AG10803 (cell line): ENCODE measurements around the gene BTN3A1.
"Not testable (repeated sequence)": the region's sequence is repeated elsewhere in the genome, so short reads cannot be mapped to it uniquely, and the experiment has no call there.

Experiments
- DNase-seq: peaks from one replicate; pipeline ENCODE4 v3.0.0; 2010; ENCODE audit warnings: low read depth
- H3K4me3 ChIP-seq: 2 replicates; pipeline ENCODE4 v1.5.1; 2011; ENCODE audit warnings: mild to moderate bottlenecking, low read length, control low read depth
- TF ChIP-seq, protein P1 (sequence below): conservative IDR thresholded peaks from 2 replicates; pipeline ENCODE4 v1.5.1; 2011; ENCODE audit warnings: mild to moderate bottlenecking, low read length, control low read depth, inconsistent platforms

The BTN3A1 gene

DNA sequence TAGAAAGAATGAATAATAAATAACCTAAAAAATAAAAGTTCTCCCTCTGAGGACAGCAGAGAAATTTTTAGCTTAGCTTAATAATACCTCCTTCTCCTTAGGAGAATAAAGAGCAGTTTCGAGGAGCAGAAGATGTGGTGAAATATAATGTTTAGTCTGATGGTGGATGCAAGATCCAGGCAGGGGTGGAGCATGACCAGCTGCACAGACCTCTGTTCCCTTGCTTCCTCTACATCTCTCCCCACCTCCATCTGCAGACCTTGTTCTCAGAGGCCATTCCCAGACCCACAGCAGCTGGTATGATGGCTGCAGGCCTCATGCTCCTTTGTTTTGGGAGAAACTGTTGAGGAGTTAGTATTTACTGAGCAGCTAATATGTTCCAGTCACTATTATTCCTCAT is 35.6 kb upstream of the BTN3A1 start:
- TF ChIP-seq, protein P1, sequence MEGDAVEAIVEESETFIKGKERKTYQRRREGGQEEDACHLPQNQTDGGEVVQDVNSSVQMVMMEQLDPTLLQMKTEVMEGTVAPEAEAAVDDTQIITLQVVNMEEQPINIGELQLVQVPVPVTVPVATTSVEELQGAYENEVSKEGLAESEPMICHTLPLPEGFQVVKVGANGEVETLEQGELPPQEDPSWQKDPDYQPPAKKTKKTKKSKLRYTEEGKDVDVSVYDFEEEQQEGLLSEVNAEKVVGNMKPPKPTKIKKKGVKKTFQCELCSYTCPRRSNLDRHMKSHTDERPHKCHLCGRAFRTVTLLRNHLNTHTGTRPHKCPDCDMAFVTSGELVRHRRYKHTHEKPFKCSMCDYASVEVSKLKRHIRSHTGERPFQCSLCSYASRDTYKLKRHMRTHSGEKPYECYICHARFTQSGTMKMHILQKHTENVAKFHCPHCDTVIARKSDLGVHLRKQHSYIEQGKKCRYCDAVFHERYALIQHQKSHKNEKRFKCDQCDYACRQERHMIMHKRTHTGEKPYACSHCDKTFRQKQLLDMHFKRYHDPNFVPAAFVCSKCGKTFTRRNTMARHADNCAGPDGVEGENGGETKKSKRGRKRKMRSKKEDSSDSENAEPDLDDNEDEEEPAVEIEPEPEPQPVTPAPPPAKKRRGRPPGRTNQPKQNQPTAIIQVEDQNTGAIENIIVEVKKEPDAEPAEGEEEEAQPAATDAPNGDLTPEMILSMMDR, result no peak
- DNase-seq, result no peak

DNA sequence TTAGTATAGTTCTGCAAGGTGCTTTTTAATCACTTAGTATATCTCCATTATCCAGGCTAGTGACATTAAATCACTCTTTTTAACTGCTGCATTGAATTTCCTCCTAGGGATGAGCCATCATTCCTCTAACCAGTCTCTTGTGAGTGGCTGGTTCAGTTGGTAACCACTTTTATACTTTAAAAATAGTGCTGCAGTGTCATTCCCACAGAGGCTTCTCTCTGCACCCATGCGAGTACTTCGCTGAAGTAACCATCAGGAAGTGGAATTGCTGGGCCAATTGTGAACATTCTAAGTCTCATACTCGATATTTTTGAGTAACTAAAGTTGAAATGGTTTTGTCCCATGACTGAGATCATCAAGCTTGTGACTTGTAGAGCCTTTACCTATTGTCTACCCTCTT is 35.0 kb upstream of the BTN3A1 start:
- no peak for DNase-seq
- TF ChIP-seq, protein P1, result no peak
- H3K4me3 ChIP-seq, result no peak overlapping the region

More for the DNA sequence above, 35.6 kb upstream of the BTN3A1 start:
- H3K4me3 ChIP-seq, result no peak overlapping the region

DNA sequence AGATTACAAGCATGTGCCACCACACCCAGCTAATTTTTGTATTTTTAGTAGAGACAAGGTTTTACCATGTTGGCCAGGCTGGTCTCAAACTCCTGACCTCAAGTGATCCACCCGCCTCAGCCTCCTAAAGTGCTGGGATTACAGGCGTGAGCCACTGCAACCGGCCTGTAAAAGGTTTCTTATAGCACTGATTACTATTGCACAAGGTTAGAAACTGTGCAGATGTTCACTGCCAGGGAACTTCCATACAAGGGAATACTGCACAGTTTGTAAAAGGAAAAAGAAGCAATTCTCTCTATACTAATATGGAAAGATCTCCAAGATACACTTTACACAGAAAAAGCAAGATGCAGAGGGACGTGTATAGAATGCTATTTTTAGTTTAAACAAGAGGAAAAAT is 30.3 kb upstream of the BTN3A1 start:
- not testable (repeated sequence) for H3K4me3 ChIP-seq, DNase-seq

DNA sequence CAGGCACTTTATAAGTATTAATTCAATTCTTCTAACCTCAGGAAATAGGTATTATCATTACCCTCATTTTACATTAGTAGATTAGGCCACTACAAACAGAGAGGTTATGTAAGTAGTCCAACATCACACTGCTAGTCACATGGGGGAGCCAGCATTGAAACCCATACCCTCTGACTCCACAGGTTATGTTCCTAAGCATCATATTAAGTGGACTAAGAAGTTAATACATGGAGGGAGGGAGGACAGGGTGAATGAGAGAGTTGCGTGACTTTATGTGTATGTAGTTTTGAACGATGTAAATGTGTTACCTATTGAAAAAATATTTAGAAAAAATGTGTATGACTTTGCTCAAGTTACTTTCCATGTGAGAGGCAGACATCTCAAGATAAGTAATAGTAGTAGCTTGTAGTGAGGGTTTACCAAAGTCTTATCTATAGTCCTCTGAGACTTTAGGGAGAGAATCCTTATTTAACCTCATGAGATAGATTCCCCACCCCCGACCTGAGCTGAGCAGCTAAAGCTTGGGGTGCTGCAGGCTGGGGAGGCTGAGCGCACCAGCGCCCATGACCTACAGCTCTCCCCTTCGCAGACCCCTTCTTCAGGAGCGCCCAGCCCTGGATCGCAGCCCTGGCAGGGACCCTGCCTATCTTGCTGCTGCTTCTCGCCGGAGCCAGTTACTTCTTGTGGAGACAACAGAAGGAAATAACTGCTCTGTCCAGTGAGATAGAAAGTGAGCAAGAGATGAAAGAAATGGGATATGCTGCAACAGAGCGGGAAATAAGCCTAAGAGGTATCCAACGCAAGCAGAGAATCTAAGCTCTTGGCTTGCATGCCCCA is 29.5 kb upstream of the BTN3A1 start:
- no peak for DNase-seq
- no peak overlapping the region for H3K4me3 ChIP-seq
- TF ChIP-seq, protein P1, result no peak

DNA sequence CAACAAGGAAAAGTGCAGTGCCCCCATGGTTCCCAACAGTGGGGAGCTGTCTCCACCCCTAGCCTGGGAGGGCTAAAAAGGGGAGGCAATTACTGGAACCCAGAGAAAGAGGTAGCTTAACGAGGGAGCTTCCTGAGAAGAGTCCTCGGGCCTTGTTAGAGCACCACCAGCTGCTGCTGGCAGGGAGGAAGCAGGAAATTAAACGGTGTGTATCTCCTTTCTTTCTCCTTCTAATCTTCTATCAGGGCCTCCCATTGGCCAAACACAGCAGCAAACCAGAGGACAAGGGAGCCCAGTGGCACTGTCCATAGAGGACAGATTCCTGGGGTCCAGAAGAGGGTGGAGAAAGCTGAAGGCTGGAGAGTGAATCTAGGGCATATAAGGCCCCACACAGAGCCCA is 26.8 kb upstream of the BTN3A1 start:
- no peak for DNase-seq
- no peak overlapping the region for H3K4me3 ChIP-seq
- TF ChIP-seq, protein P1, result no peak

DNA sequence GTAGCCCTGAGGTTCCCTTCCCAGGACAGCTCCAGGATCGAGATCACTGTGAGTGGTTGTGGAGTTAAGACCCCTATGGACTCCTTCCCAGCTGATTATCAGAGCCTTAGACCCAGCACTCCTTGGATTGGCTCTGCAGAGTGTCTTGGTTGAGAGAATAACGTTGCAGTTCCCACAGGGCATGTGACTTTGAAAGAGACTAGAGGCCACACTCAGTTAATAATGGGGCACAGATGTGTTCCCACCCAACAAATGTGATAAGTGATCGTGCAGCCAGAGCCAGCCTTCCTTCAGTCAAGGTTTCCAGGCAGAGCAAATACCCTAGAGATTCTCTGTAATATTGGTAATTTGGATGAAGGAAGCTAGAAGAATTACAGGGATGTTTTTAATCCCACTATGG is 24.4 kb upstream of the BTN3A1 start:
- TF ChIP-seq, protein P1, result no peak
- DNase-seq, result no peak
- H3K4me3 ChIP-seq, result no peak overlapping the region

DNA sequence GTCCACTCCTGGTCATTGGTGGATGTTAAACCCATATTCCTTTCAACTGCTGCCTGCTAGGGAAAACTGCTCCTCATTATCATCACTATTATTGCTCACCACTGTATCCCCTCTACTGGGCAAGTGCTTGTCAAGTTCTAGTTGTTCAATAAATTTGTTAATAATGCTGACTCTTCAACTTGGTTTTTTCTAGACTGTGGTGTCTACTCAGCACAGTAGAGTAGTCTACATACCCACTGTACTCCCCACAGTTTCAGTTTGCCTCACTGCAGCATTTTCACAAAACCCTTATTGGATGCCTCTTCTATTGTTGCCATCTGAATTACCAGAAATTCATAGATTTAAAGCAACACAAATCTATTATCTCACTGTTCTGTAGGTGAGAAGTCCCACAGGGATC is 23.9 kb upstream of the BTN3A1 start:
- not testable (repeated sequence) for DNase-seq, H3K4me3 ChIP-seq

DNA sequence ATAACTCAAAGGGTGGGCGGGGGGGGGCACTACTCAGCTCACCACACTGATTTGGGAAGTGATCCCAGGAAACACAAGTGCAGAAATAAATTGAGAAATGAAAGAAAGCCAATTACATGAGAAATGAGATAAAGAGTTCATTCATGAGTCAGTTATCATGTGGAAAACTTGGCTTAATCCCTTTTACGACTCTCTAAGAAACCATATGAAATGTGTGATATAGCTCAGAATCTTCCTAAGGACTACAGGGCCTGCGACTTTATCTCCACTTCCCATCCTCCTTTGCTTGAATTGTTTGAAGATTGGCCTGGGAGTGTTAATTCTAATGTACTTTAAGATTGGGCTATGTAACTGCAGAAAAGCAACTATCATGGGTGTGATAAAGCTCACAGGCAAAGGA is 22.8 kb upstream of the BTN3A1 start:
- TF ChIP-seq, protein P1, result no peak
- H3K4me3 ChIP-seq, result no peak overlapping the region
- no peak for DNase-seq
